Effector memory CD4-positive, alpha-beta T cell (primary cell): ENCODE data around the gene ZBTB1.
"Not testable (repeated sequence)": the region's sequence is repeated elsewhere in the genome, so short reads cannot be mapped to it uniquely, and the experiment has no call there.

Experiments
- DNase-seq, 3 donors: peaks; one replicate each; pipeline ENCODE4 v3.0.0-alpha.2; 2020
- H3K27ac ChIP-seq: 2 replicates; pipeline ENCODE4 v1.7.0; 2013; ENCODE audit warnings: mild to moderate bottlenecking, low read length, moderate library complexity; ENCODE audit not compliant: insufficient read depth, poor library complexity, severe bottlenecking
- H3K27me3 ChIP-seq: replicated peaks from 2 replicates; pipeline ENCODE4 v1.7.0; 2013; ENCODE audit warnings: mild to moderate bottlenecking, low read length; ENCODE audit not compliant: insufficient read depth, control insufficient read depth, poor library complexity, severe bottlenecking
- H3K36me3 ChIP-seq: 2 replicates; pipeline ENCODE4 v1.7.0; 2013; ENCODE audit warnings: mild to moderate bottlenecking, low read length, moderate library complexity; ENCODE audit not compliant: control insufficient read depth, insufficient read depth
- H3K4me1 ChIP-seq: 2 replicates; pipeline ENCODE4 v1.7.0; 2013; ENCODE audit warnings: low read length, mild to moderate bottlenecking; ENCODE audit not compliant: control insufficient read depth, insufficient read depth, poor library complexity, severe bottlenecking
- H3K4me3 ChIP-seq: 2 replicates; pipeline ENCODE4 v1.7.0; 2013; ENCODE audit warnings: low read length, low read depth, mild to moderate bottlenecking; ENCODE audit not compliant: insufficient read depth, poor library complexity, severe bottlenecking
- H3K9me3 ChIP-seq: 2 replicates; pipeline ENCODE4 v1.7.0; 2013; ENCODE audit warnings: mild to moderate bottlenecking, low read length, moderate library complexity; ENCODE audit not compliant: control insufficient read depth

The ZBTB1 gene

GRCh38 chr14:64563696-64564095 is 59.1 kb downstream of the ZBTB1 start:
- no peak overlapping the region for H3K27ac ChIP-seq
- no peaks in the 10 kb centered on the region for H3K36me3 ChIP-seq
- H3K27me3 ChIP-seq, result no peaks in the 10 kb centered on the region
- H3K9me3 ChIP-seq, result no peaks in the 10 kb centered on the region
- no peaks in the 10 kb centered on the region for H3K4me1 ChIP-seq
- no peak overlapping the region for H3K4me3 ChIP-seq
- DNase-seq, result no peak

GRCh38 chr14:64566651-64567122 is 62.1 kb downstream of the ZBTB1 start:
- no peak overlapping the region for H3K4me3 ChIP-seq
- no peaks in the 10 kb centered on the region for H3K36me3 ChIP-seq
- no peaks in the 10 kb centered on the region for H3K4me1 ChIP-seq
- no peak overlapping the region for H3K27ac ChIP-seq
- no peaks in the 10 kb centered on the region for H3K27me3 ChIP-seq
- no peaks in the 10 kb centered on the region for H3K9me3 ChIP-seq
- no peak for DNase-seq

- no peak for DNase-seq
- Histone ChIP-seq H3K36me3 (no peaks in the 10 kb centered on the region), H3K27ac (no peak overlapping the region), H3K4me3 (no peak overlapping the region), H3K27me3 (no peaks in the 10 kb centered on the region), H3K4me1 (no peaks in the 10 kb centered on the region), H3K9me3 (no peaks in the 10 kb centered on the region)
Observed at GRCh38 chr14:64569138-64569631, 64.6 kb downstream of the ZBTB1 start.

GRCh38 chr14:64569646-64570045 is 65.1 kb downstream of the ZBTB1 start:
- not testable (repeated sequence) for DNase-seq, H3K9me3 ChIP-seq, H3K4me1 ChIP-seq, H3K4me3 ChIP-seq, H3K36me3 ChIP-seq, H3K27ac ChIP-seq, H3K27me3 ChIP-seq

GRCh38 chr14:64572386-64573104 is 68.0 kb downstream of the ZBTB1 start:
- H3K4me1 ChIP-seq, result no peaks in the 10 kb centered on the region
- no peak overlapping the region for H3K27ac ChIP-seq
- H3K27me3 ChIP-seq, result no peaks in the 10 kb centered on the region
- DNase-seq, result no peak
- H3K9me3 ChIP-seq, result no peaks in the 10 kb centered on the region
- H3K36me3 ChIP-seq, result no peaks in the 10 kb centered on the region
- no peak overlapping the region for H3K4me3 ChIP-seq

- H3K27me3 ChIP-seq, result no peaks in the 10 kb centered on the region
- no peak overlapping the region for H3K4me3 ChIP-seq
- no peak for DNase-seq
- no peaks in the 10 kb centered on the region for H3K36me3 ChIP-seq
- no peaks in the 10 kb centered on the region for H3K4me1 ChIP-seq
- H3K27ac ChIP-seq, result no peak overlapping the region
- no peaks in the 10 kb centered on the region for H3K9me3 ChIP-seq
Observed at GRCh38 chr14:64573109-64573508, 68.5 kb downstream of the ZBTB1 start.
